ENCODE measurements around the gene GAGE13.
"Not testable (repeated sequence)": the region's sequence is repeated elsewhere in the genome, so short reads cannot be mapped to it uniquely, and the experiment has no call there.

Gene GAGE13

GRCh38 chrX:49341449-49341848, 10.1 kb downstream of the GAGE13 start:
- not testable (repeated sequence) for DNase-seq

- DNase-seq: not testable (repeated sequence)
Measured at GRCh38 chrX:49344496-49345175, 13.3 kb downstream of the GAGE13 start.

DNA sequence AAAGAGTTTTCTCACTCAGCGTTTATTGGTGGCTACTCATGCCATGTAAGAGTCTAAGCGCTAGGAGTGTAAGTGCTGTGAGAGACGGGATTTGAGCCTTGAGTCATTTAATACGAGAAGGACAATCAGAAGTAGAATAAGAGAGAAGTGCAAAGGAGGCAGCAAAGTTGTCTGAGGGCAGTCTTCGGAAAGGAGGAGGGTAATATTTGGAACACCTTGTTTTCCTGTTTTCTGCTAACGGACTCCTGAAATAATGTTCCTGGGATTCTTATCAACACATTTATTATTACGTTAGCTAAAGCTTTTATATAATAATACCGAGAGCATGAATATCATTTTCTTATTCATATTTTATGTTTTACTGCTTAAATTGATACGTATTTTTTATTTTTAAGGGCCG, 14.0 kb downstream of the GAGE13 start:
- not testable (repeated sequence) for DNase-seq

- not testable (repeated sequence) for DNase-seq
Measured at GRCh38 chrX:49346150-49346549, 14.8 kb downstream of the GAGE13 start.
